ENCODE results near the gene CRY2. TPM values are rescaled to one million over a fixed set of nuclear protein-coding genes. Genes with fewer than 3 reads are reported as not detected.

Gene CRY2
- polyA plus RNA-seq, 3 donors: 25.2 to 28.8 (median 27.9) TPM

- no peak for DNase-seq (ENCODE audit: low read depth in 3 of 3, low spot score in 2 of 3)
Measured at GRCh38 chr11:45913942-45914635, 66.8 kb downstream of the CRY2 start.

GRCh38 chr11:45915446-45915845 is 68.2 kb downstream of the CRY2 start:
- no peak for DNase-seq (ENCODE audit: low read depth in 3 of 3, low spot score in 2 of 3)

- no peak for DNase-seq (ENCODE audit: low read depth in 3 of 3, low spot score in 2 of 3)
Measured at GRCh38 chr11:45917286-45917622, 70.0 kb downstream of the CRY2 start.

- DNase-seq (ENCODE audit: low read depth in 3 of 3, low spot score in 2 of 3): peak; percentile 91 to 94 (median 93)
Measured at GRCh38 chr11:45917623-45918330, 70.5 kb downstream of the CRY2 start, which contains the start of gene PEX16. TSS of gene PEX16 (minus strand) at chr11:45917877. CDS start at chr11:45917811, 66 bp downstream.

- DNase-seq (ENCODE audit: low read depth in 3 of 3, low spot score in 2 of 3): no peak
Measured at GRCh38 chr11:45918331-45918941, 71.2 kb downstream of the CRY2 start.

- no peak for DNase-seq (ENCODE audit: low read depth in 3 of 3, low spot score in 2 of 3)
Measured at GRCh38 chr11:45918962-45919675, 71.8 kb downstream of the CRY2 start.

GRCh38 chr11:45919806-45920530 is 72.7 kb downstream of the CRY2 start:
- no peak for DNase-seq (ENCODE audit: low read depth in 3 of 3, low spot score in 2 of 3)

GRCh38 chr11:45920531-45921477 is 73.5 kb downstream of the CRY2 start:
- DNase-seq (ENCODE audit: low read depth in 3 of 3, low spot score in 2 of 3): no peak

GRCh38 chr11:45921561-45922424 is 74.5 kb downstream of the CRY2 start:
- no peak for DNase-seq (ENCODE audit: low read depth in 3 of 3, low spot score in 2 of 3)

- DNase-seq (ENCODE audit: low read depth in 3 of 3, low spot score in 2 of 3): no peak
Measured at GRCh38 chr11:45922425-45923082, 75.3 kb downstream of the CRY2 start, which contains the start of gene LARGE2. TSS of gene LARGE2 (plus strand) at chr11:45922656. CDS start at chr11:45922883, 227 bp downstream.

GRCh38 chr11:45924036-45924915 is 77.0 kb downstream of the CRY2 start:
- no peak for DNase-seq (ENCODE audit: low read depth in 3 of 3, low spot score in 2 of 3)

GRCh38 chr11:45924927-45925326 is 77.7 kb downstream of the CRY2 start:
- no peak for DNase-seq (ENCODE audit: low read depth in 3 of 3, low spot score in 2 of 3)

GRCh38 chr11:45925550-45925949 is 78.3 kb downstream of the CRY2 start:
- DNase-seq (ENCODE audit: low read depth in 3 of 3, low spot score in 2 of 3): no peak

- no peak for DNase-seq (ENCODE audit: low read depth in 3 of 3, low spot score in 2 of 3)
Measured at GRCh38 chr11:45926001-45926401, 78.7 kb downstream of the CRY2 start.

- no peak for DNase-seq (ENCODE audit: low read depth in 3 of 3, low spot score in 2 of 3)
Measured at GRCh38 chr11:45926536-45927331, 79.5 kb downstream of the CRY2 start.

- no peak for DNase-seq (ENCODE audit: low read depth in 3 of 3, low spot score in 2 of 3)
Measured at GRCh38 chr11:45927332-45927683, 80.0 kb downstream of the CRY2 start.

All from right renal cortex interstitium (tissue), 3 donors.